BLaER1 (cell line): ENCODE data around the gene SLC37A2.

ENCODE experiments used
- H3K27ac ChIP-seq: shearing (Covaris generic); formaldehyde crosslinking; 2 replicates; pipeline ENCODE4 v1.8.1; 2022
- H3K27me3 ChIP-seq: shearing (Covaris generic); formaldehyde crosslinking; 2 replicates; pipeline ENCODE4 v1.8.1; 2022
- H3K36me3 ChIP-seq: shearing (Covaris generic); formaldehyde crosslinking; 2 replicates; pipeline ENCODE4 v1.8.1; 2022
- H3K4me1 ChIP-seq: shearing (Covaris generic); formaldehyde crosslinking; 2 replicates; pipeline ENCODE4 v1.8.1; 2022
- H3K4me2 ChIP-seq: shearing (Covaris generic); formaldehyde crosslinking; 2 replicates; pipeline ENCODE4 v1.8.1; 2022
- H3K4me3 ChIP-seq: shearing (Covaris generic); formaldehyde crosslinking; 2 replicates; pipeline ENCODE4 v1.8.1; 2022
- H3K9ac ChIP-seq: shearing (Covaris generic); formaldehyde crosslinking; 2 replicates; pipeline ENCODE4 v1.8.1; 2022
- H3K9me3 ChIP-seq: shearing (Covaris generic); formaldehyde crosslinking; 2 replicates; pipeline ENCODE4 v1.8.1; 2022
- H4K20me1 ChIP-seq: shearing (Covaris generic); formaldehyde crosslinking; 2 replicates; pipeline ENCODE4 v1.8.1; 2022
- Cebpa-rat ChIP-seq: shearing (Covaris generic); IDR thresholded peaks from 2 replicates; pipeline ENCODE4 v1.8.1; 2022

Gene SLC37A2

DNA sequence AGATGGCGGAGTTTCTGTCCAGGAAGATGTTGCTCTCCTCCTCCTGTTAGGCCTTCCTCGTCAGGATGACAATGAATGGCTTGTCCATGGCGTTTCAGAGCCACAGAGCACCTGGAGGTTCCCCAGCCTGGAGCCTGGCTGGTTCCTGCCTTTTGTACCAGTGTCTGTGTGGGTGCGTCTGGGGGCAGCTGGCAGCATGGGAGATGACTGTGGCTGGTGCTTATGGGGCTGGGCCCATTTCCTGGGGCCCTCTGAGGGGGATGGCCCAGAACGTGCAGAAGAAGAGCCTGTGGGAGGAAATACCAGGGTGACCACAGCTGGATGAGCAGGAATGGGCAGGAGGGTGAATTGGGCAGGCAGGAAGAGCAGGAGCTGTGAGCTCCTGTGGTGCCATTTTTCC lies 6.7 kb downstream of the SLC37A2 start:
- Histone ChIP-seq H3K9ac (no peak overlapping the region), H3K36me3 (no peaks in the 10 kb centered on the region), H3K4me2 (peak overlapping the region; percentile 83), H3K9me3 (no peaks in the 10 kb centered on the region), H4K20me1 (no peaks in the 10 kb centered on the region), H3K27me3 (peaks cover 13% of the 10 kb centered on the region; the same call in 1 of the 2 replicates), H3K4me3 (no peak overlapping the region), H3K4me1 (peaks cover 57% of the 10 kb centered on the region), H3K27ac (peak overlapping the region; percentile 77)
- no peak for TF ChIP-seq Cebpa-rat

DNA sequence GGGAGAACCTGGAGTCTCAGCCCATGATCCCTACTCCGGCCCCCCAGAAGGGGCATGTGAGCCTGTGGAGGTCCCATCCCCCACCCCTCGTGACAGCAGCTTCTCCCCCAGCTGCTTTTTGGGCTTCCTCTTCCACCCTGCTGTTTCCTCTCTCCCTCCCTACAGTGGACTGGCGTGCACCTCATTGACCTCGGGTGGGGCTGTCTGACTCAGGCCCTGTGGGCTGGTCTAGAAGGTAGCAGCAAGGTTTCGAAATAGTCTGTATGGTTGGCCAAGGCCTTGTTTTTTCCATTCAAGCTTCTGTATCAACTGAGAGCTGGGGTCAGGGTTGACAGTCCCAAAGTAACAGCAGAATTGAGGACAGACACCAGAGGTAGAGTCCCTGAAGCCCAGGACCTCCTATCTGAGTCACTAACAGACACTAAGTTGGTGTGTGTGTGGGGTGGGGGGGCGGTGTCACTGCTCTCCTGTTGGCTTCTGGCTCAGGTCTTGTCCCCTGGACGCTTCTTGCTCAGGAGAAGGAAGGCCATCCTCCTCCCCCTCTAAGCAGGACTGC lies 7.7 kb downstream of the SLC37A2 start:
- TF ChIP-seq Cebpa-rat: peak; percentile 38; the same call in 1 of the 2 replicates
- H3K9ac ChIP-seq: peak overlapping the region; percentile 53
- H3K27ac ChIP-seq: peak overlapping the region; percentile 77
- peaks cover 66% of the 10 kb centered on the region for H3K4me1 ChIP-seq
- H3K36me3 ChIP-seq: no peaks in the 10 kb centered on the region
- H3K27me3 ChIP-seq: peaks cover 4% of the 10 kb centered on the region; the same call in 1 of the 2 replicates
- H3K4me3 ChIP-seq: no peak overlapping the region
- H3K9me3 ChIP-seq: no peaks in the 10 kb centered on the region
- H4K20me1 ChIP-seq: no peaks in the 10 kb centered on the region
- peak overlapping the region; percentile 83 for H3K4me2 ChIP-seq

DNA sequence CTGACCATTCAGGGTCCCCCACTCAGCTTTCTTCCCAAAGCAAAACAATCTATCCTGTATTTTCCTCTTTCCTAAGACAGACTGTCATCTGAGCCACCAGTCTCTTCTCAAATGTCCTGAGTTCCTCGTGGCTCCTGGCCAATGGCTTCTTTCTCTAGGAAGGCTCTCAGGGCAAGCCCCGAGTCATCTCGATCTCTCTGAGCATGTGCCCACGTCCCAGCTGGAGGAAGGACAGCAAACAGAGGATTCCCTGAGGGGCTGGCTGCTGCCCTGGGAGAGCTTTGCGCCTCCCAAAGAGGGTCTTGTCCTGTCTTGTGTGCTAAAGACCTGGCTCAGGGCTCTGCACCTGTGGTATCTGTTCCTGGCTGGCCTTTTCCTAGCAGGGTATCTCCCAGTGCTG lies 8.3 kb downstream of the SLC37A2 start:
- Histone ChIP-seq H3K9me3 (no peaks in the 10 kb centered on the region), H3K27ac (peak overlapping the region; percentile 77), H3K36me3 (no peaks in the 10 kb centered on the region), H4K20me1 (no peaks in the 10 kb centered on the region), H3K4me1 (peaks cover 66% of the 10 kb centered on the region), H3K4me2 (peak overlapping the region; percentile 83), H3K4me3 (no peak overlapping the region), H3K27me3 (no peaks in the 10 kb centered on the region), H3K9ac (peak overlapping the region; percentile 53)
- no peak for TF ChIP-seq Cebpa-rat

DNA sequence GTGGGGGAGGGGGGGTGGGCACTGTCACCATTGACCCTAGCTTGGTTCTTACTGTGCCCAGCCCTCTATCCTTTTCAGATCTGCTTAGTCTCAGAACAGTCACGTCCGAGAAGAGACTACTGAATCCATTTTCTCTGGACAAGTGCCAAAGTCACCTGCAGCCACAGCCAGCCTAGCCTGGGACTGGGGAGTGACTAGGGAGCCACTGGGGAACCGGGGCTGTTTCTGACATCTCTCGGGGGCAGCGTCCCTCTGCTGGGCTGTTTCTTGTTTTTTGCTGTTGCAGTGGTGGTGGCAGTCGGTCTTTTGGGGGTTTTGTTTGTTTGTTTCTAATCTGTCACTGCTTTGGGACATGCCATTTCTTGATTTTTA lies 8.7 kb downstream of the SLC37A2 start:
- no peaks in the 10 kb centered on the region for H3K9me3 ChIP-seq
- TF ChIP-seq Cebpa-rat: no peak
- H3K27ac ChIP-seq: peak overlapping the region; percentile 77
- H3K4me3 ChIP-seq: 0 out of 2 replicates have a peak overlapping the region, but pooled peaks have one; percentile 15
- H3K36me3 ChIP-seq: no peaks in the 10 kb centered on the region
- no peaks in the 10 kb centered on the region for H4K20me1 ChIP-seq
- H3K9ac ChIP-seq: no peak overlapping the region
- peaks cover 66% of the 10 kb centered on the region for H3K4me1 ChIP-seq
- peak overlapping the region; percentile 83 for H3K4me2 ChIP-seq
- H3K27me3 ChIP-seq: no peaks in the 10 kb centered on the region

DNA sequence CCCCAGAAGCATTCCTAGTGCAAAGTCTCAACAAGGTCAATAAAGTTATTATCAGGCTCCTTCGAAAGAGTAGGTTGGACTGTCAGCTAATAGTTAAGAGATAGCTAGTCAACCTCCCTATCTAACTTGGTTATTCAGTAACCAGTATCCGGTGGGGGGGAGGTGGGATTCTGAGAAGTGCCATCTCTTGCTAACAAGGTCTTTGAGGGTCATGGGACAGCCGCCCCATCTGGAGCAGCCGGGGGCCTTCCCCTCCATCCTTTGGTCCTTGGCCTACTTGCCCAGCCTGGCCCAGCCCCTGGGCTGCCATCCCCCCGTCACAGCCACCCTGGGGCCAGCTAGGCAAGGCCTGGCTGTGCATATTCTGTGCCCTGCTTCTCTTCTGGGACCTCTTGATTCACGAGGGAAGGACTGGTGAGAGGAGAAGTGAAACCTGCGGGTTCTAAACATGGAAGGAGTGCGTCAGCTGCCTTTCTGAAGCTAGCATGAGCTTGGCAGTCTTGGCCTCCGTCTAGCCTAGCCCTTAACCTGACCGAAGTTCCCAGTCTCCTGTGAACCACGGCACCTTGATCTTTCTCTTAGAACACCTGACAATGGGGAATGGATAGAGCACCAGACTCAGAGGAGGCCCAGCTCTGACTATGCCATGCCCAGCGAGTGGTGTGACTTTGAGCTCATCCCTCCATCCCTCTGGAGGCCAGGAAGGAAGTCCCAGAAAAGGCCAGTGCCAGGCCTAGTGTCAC lies 9.3 kb downstream of the SLC37A2 start:
- Histone ChIP-seq H3K27me3 (no peaks in the 10 kb centered on the region), H3K36me3 (no peaks in the 10 kb centered on the region), H4K20me1 (no peaks in the 10 kb centered on the region), H3K9me3 (no peaks in the 10 kb centered on the region), H3K4me3 (0 out of 2 replicates have a peak overlapping the region, but pooled peaks have one; percentile 15), H3K4me2 (peak overlapping the region; percentile 83), H3K9ac (peak overlapping the region; percentile 17; the same call in 1 of the 2 replicates), H3K4me1 (peaks cover 66% of the 10 kb centered on the region), H3K27ac (peak overlapping the region; percentile 77)
- no peak for TF ChIP-seq Cebpa-rat

DNA sequence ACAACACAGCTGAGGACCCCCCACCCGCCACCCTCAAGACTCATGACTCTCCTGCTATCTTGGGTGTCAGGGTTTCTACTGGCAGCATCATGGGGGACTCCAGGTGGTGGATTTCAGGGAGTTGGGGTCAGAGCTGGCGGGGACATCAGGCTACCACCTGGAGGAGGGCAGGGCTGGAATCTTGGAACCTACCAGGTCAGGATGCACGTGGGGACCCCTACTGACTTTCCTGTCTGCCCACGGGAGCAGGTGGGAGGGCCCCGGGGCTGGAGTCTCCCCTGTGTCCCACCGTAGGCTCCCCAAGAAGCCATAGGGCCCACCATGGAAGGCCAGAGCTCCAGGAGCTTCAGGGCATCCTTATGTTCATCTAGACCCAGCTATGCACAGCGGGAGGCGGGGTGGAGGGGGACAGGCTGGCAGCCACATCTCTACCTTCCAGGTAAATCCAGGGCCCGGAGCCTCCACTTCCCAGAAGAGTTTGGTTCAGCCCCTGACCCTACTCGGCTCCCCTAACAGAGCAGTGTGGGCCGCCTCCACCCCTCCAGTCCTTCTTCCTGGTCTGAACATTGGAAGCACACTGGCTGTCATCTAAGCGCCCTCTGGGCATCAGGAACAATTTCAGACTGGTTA lies 10.0 kb downstream of the SLC37A2 start:
- no peak for TF ChIP-seq Cebpa-rat
- Histone ChIP-seq H3K9me3 (no peaks in the 10 kb centered on the region), H3K36me3 (no peaks in the 10 kb centered on the region), H4K20me1 (no peaks in the 10 kb centered on the region), H3K4me3 (0 out of 2 replicates have a peak overlapping the region, but pooled peaks have one; percentile 0), H3K4me1 (peaks cover 67% of the 10 kb centered on the region), H3K4me2 (peak overlapping the region; percentile 83), H3K9ac (peak overlapping the region; percentile 17; the same call in 1 of the 2 replicates), H3K27me3 (no peaks in the 10 kb centered on the region), H3K27ac (peak overlapping the region; percentile 77)

DNA sequence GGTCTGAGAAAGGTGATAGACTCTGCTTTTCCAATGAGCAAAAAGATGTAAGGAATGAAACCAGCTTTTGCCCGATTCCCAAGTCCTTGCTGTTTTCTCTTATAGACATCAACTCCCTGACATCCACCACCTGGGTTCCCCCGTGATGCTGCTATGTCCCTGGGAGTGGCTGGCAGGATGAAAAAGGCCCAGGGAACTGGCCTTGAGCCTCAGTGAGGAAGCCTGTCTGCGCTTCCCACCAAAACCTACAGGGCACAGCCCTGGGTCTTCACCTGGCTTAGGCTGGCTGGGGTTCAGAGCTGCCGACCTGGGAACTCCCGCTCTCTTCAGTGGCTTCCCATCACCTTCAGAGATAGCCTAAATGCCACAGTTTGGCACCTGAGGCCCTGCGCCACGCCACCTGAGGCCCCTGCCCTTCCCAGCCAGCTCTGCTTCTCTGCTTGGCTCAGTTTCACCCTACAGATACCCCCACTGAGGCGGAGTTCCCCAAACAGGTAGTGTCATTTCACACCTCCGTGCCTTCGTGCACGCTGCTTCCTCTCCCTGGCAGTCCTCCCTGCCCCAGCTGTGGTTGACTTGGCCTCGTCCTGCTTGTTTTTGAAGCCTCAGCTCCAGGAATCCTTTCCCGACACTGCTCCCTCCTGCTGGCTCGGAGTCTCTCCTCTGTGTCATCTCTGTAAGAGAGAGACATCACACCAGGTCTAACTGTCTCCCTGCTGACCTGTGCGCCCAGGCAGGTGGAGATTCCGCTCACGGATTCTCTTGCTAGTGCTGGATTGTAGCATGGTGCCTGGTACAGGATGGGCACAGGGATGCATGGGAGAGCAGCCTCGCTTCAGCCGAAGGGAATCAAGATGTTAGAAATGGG lies 10.7 kb downstream of the SLC37A2 start:
- no peaks in the 10 kb centered on the region for H3K27me3 ChIP-seq
- no peak for TF ChIP-seq Cebpa-rat
- H3K36me3 ChIP-seq: no peaks in the 10 kb centered on the region
- no peaks in the 10 kb centered on the region for H3K9me3 ChIP-seq
- H3K4me1 ChIP-seq: peaks cover 75% of the 10 kb centered on the region
- H3K9ac ChIP-seq: no peak overlapping the region
- no peak overlapping the region for H3K4me3 ChIP-seq
- H3K4me2 ChIP-seq: peak overlapping the region; percentile 83
- H4K20me1 ChIP-seq: no peaks in the 10 kb centered on the region
- peak overlapping the region; percentile 77; the same call in 1 of the 2 replicates for H3K27ac ChIP-seq

DNA sequence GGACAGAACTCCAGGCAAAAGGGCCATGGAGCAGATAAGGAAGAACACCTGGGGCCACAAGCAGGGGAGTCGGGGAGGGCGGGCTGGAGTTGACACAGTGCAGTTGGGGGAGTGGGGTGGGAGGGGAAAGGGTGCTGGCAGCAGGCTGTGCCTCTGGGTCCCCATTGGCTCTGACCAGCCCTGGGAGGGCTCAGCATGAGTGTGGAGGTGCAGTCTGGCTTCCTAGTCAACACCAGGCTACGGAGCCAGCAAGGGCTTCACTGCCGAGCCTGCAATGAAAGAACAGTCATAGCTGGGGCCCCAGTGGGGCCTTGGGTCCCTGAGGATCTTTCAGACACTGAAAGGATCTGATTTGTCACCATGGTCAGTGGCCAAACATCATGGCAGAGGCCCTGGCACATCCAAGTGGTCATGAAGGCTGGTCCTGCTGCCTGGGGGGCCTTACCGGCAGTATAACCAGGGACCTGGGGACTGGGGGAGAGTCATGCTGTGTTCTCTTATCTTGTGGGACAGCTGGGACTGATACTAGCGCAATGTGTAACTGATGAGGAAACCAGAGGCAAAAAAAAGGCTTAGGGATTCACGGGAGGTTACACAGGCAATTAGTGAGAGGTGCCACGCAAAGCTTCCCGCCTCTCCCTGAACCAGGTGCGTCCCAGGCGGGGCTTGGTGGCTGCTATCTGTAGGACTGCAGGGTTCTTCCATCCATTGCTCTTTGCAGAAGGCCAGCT lies 11.6 kb downstream of the SLC37A2 start:
- Histone ChIP-seq H3K36me3 (no peaks in the 10 kb centered on the region), H3K9me3 (no peaks in the 10 kb centered on the region), H3K4me3 (no peak overlapping the region), H4K20me1 (no peaks in the 10 kb centered on the region), H3K27me3 (no peaks in the 10 kb centered on the region), H3K4me2 (peak overlapping the region; percentile 83), H3K27ac (no peak overlapping the region), H3K9ac (no peak overlapping the region), H3K4me1 (peaks cover 72% of the 10 kb centered on the region)
- no peak for TF ChIP-seq Cebpa-rat

DNA sequence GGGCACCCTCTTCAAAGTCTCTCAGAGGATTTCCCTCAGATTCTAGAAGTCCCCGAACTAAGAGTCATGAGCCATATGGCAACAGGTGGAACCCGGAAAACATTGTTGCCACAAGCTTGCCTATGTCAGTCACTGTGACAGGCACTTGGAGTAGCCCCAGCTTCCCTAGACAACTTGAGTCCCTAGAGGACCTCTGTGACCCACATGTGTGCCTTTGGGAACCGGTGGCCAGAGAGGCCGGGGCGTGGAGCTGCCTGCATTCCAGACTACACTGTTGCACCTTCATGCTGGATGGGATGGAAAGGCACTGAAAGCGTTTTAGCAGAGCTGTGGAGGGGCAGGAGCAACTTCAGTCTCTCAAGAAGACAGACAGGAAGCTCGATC lies 12.1 kb downstream of the SLC37A2 start:
- peaks cover 66% of the 10 kb centered on the region for H3K4me1 ChIP-seq
- H4K20me1 ChIP-seq: no peaks in the 10 kb centered on the region
- H3K4me3 ChIP-seq: no peak overlapping the region
- no peaks in the 10 kb centered on the region for H3K36me3 ChIP-seq
- H3K9me3 ChIP-seq: no peaks in the 10 kb centered on the region
- no peak for TF ChIP-seq Cebpa-rat
- peak overlapping the region; percentile 83 for H3K4me2 ChIP-seq
- no peak overlapping the region for H3K9ac ChIP-seq
- H3K27me3 ChIP-seq: no peaks in the 10 kb centered on the region
- no peak overlapping the region for H3K27ac ChIP-seq
